SIG-M5 treated with dmso at 0.1 percent for 504 hours (cell line): ENCODE results near the gene RANBP2.

Experiments used
- DNase-seq: peaks from one replicate; lab custom pipeline; 2025; ENCODE audit not compliant: unreplicated experiment; lab: John Stamatoyannopoulos, UW

RANBP2 gene

GRCh38 chr2:108776475-108776874 is 57.2 kb downstream of the RANBP2 start:
- DNase-seq = no peak

DNA sequence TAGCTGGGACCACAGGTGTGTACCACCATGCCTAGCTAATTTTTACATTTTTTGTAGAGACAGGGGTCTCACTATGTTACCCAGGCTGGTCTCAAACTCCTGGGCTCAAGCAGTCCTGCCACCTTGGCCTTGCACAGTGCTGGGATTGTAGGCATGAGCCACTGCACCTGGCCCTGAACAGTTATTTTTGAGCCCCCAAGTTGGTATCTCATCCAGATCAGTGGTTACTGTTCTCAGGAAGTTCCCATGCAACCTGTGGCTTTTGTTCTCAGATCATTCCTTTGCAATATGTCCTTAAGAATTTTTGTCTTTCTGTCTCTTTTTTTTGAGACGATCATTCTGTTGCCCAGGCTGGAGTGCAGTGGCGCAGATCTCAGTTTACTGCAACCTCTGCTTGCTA is 59.6 kb downstream of the RANBP2 start:
- no peak for DNase-seq

GRCh38 chr2:108786008-108786353 is 66.7 kb downstream of the RANBP2 start:
- DNase-seq = no peak

- peak; percentile 93 for DNase-seq
Observed at GRCh38 chr2:108786354-108787215, 67.3 kb downstream of the RANBP2 start, which contains the start of gene CCDC138. TSS of gene CCDC138 (plus strand) at chr2:108786771. CDS start at chr2:108786823, 52 bp downstream.

- no peak for DNase-seq
Observed at GRCh38 chr2:108787216-108787541, 67.9 kb downstream of the RANBP2 start.

- DNase-seq = no peak
Observed at GRCh38 chr2:108803045-108803736, 83.9 kb downstream of the RANBP2 start.

DNA sequence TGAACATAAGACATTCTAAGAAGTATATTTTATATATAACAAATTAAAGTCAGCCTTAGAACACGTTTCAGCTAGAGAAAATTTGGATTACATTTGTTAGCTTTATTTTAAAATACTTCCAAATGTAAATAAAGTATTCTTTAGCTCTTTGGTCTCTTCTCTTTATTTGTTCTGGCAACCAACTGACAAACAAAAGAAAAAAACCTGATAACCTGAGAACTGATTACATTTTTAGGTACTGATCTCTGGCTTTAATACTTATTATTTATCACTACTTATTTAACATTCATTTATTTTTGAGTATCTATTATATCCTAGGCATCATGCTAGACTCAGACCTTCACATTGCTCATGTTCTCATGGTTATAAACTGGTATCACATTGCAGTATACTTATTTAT is 85.8 kb downstream of the RANBP2 start:
- no peak for DNase-seq

- no peak for DNase-seq
Observed at GRCh38 chr2:108805782-108806181, 86.5 kb downstream of the RANBP2 start.

- DNase-seq = no peak
Observed at GRCh38 chr2:108806371-108807113, 87.3 kb downstream of the RANBP2 start.

DNA sequence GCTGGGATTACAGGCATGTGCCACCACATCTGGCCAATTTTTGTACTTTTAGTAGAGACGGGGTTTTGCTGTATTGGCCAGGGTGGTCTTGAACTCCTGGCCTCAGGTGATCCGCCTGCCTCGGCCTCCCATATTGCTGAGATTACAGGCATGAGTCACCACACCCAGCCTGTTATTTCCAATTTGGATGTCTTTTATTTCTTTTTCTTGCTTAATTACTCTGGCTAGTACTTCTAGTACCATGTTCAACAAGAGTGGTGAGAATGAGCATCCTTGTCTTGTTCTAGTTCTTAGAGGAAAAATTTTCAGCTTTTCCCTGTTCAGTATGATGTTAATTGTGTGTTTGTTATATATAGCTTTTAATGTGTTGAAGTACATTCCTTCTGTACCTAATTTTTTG is 90.7 kb downstream of the RANBP2 start:
- DNase-seq = no peak

- DNase-seq = no peak
Observed at GRCh38 chr2:108810993-108811957, 92.0 kb downstream of the RANBP2 start.

DNA sequence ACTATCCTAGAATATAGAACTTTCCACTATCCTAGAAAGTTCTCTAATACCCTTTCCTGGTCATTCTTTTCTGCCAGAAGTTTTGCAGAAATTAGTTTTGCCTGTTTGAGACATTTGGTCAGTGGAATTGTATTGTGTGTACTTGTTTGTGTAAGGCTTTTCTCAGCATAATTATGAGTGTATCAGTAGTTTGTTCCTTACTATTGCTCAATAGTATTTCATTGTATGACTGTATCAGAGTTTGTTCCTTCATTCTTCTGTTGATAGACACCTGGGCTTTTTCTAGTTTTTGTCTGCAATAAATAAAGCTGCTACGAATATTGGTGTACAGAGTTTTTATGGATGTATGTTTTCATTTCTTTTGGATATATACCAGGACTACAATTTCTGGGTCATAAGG is 94.5 kb downstream of the RANBP2 start:
- no peak for DNase-seq

DNA sequence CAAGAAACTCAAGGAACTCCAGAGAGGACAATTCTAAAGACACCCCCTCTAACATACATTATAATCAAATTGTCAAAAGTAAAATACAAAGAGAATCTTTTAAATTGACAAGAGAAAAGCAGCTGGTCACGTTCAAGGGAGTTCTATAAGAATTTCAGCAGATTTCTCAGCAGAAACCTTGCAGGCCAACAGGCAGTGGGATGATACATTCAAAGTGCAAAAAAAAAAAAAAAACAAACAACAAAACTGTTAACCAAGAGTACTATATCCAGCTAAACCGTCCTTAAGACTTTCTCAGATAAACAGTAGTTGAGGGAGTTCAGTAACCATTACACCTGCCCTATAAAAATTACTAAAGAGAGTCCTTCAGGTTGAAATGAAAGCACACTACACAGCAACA is 101.2 kb downstream of the RANBP2 start:
- DNase-seq = no peak

GRCh38 chr2:108823286-108823685 is 104.0 kb downstream of the RANBP2 start:
- peak; percentile 51 for DNase-seq

GRCh38 chr2:108824316-108825070 is 105.2 kb downstream of the RANBP2 start:
- no peak for DNase-seq

- DNase-seq = no peak
Observed at GRCh38 chr2:108825254-108825653, 106.0 kb downstream of the RANBP2 start.

GRCh38 chr2:108825736-108826135 is 106.5 kb downstream of the RANBP2 start:
- DNase-seq = no peak

GRCh38 chr2:108829578-108830310 is 110.5 kb downstream of the RANBP2 start:
- no peak for DNase-seq

GRCh38 chr2:108833219-108833618 is 113.9 kb downstream of the RANBP2 start:
- DNase-seq = no peak
